ENCODE results near the gene RNLS. TPM values are rescaled to one million over a fixed set of nuclear protein-coding genes. Genes with fewer than 3 reads are reported as not detected.
"Not testable (repeated sequence)": the region's sequence is repeated elsewhere in the genome, so short reads cannot be mapped to it uniquely, and the experiment has no call there.

Gene RNLS
- total RNA-seq, 1 donor from 2014 or later, result 4.4 TPM

DNA sequence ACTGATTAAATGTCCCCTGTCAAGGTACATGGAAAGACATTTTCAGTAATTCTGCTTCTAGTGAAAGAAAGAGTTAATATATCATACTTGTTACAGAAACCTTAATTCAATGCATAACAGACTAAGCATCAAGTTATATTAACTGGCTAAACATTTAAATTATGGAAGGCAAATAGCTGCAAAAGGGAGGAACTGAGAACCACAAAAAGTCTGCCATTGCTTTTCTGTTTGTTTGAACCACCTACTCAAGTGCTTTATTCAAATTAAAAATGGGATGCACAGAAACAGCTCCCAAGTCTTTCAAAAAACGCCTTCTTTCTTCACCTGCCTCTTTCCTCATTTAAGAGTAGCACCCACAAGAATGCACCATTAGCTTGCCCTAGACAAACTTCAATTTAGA, 271.9 kb downstream of the RNLS start:
- H3K27me3 Mint-ChIP-seq (ENCODE audit: unreplicated experiment), result no peaks in the 10 kb centered on the region
- H3K9me3 Mint-ChIP-seq (ENCODE audit: unreplicated experiment), result no peaks in the 10 kb centered on the region
- no peak overlapping the region for H3K4me3 Mint-ChIP-seq (ENCODE audit: unreplicated experiment)
- H3K36me3 Mint-ChIP-seq (ENCODE audit: unreplicated experiment), result no peaks in the 10 kb centered on the region
- no peak for DNase-seq
- TF ChIP-seq, protein P1, sequence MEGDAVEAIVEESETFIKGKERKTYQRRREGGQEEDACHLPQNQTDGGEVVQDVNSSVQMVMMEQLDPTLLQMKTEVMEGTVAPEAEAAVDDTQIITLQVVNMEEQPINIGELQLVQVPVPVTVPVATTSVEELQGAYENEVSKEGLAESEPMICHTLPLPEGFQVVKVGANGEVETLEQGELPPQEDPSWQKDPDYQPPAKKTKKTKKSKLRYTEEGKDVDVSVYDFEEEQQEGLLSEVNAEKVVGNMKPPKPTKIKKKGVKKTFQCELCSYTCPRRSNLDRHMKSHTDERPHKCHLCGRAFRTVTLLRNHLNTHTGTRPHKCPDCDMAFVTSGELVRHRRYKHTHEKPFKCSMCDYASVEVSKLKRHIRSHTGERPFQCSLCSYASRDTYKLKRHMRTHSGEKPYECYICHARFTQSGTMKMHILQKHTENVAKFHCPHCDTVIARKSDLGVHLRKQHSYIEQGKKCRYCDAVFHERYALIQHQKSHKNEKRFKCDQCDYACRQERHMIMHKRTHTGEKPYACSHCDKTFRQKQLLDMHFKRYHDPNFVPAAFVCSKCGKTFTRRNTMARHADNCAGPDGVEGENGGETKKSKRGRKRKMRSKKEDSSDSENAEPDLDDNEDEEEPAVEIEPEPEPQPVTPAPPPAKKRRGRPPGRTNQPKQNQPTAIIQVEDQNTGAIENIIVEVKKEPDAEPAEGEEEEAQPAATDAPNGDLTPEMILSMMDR (IDR thresholded peaks at IDR 0.05; ENCODE audit: partially characterized antibody, unreplicated experiment), result no peak
- H3K27ac Mint-ChIP-seq (ENCODE audit: unreplicated experiment), result no peak overlapping the region
- no peaks in the 10 kb centered on the region for H3K4me1 Mint-ChIP-seq (ENCODE audit: low read depth, unreplicated experiment)

- TF ChIP-seq, protein P1 (IDR thresholded peaks at IDR 0.05; ENCODE audit: partially characterized antibody, unreplicated experiment), result no peak
- H3K27me3 Mint-ChIP-seq (ENCODE audit: unreplicated experiment), result no peaks in the 10 kb centered on the region
- no peak overlapping the region for H3K4me3 Mint-ChIP-seq (ENCODE audit: unreplicated experiment)
- H3K4me1 Mint-ChIP-seq (ENCODE audit: low read depth, unreplicated experiment), result no peaks in the 10 kb centered on the region
- H3K36me3 Mint-ChIP-seq (ENCODE audit: unreplicated experiment), result no peaks in the 10 kb centered on the region
- no peak overlapping the region for H3K27ac Mint-ChIP-seq (ENCODE audit: unreplicated experiment)
- DNase-seq, result no peak
- no peaks in the 10 kb centered on the region for H3K9me3 Mint-ChIP-seq (ENCODE audit: unreplicated experiment)
These were observed 273.8 kb downstream of the RNLS start for GRCh38 chr10:88309365-88309764.

DNA sequence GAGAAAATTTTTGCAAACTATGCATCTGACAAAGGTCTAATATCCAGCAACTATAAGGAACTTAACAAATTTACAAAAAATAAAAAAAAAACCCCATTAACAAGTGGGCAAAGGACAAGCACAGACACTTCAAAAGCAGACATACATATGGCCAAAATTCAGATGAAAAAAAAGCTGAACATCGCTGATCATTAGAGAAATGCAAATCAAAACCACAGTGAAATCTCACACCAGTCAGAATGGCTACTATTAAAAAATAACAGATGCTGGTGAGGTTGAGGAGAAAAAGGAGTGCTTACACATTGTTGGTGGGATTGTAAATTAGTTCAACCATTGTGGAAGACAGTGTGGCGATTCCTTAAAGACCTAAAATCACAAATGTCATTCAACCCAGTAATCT, 274.8 kb downstream of the RNLS start:
- H3K36me3 Mint-ChIP-seq (ENCODE audit: unreplicated experiment); H3K4me1 Mint-ChIP-seq (ENCODE audit: low read depth, unreplicated experiment); H3K27ac Mint-ChIP-seq (ENCODE audit: unreplicated experiment); H3K4me3 Mint-ChIP-seq (ENCODE audit: unreplicated experiment); H3K27me3 Mint-ChIP-seq (ENCODE audit: unreplicated experiment); DNase-seq; H3K9me3 Mint-ChIP-seq (ENCODE audit: unreplicated experiment): not testable (repeated sequence)

- H3K9me3 Mint-ChIP-seq (ENCODE audit: unreplicated experiment), result no peaks in the 10 kb centered on the region
- H3K4me1 Mint-ChIP-seq (ENCODE audit: low read depth, unreplicated experiment), result no peaks in the 10 kb centered on the region
- H3K4me3 Mint-ChIP-seq (ENCODE audit: unreplicated experiment), result no peak overlapping the region
- H3K27ac Mint-ChIP-seq (ENCODE audit: unreplicated experiment), result no peak overlapping the region
- DNase-seq, result no peak
- H3K36me3 Mint-ChIP-seq (ENCODE audit: unreplicated experiment), result no peaks in the 10 kb centered on the region
- no peaks in the 10 kb centered on the region for H3K27me3 Mint-ChIP-seq (ENCODE audit: unreplicated experiment)
- TF ChIP-seq, protein P1 (IDR thresholded peaks at IDR 0.05; ENCODE audit: partially characterized antibody, unreplicated experiment), result no peak
These were observed 283.3 kb downstream of the RNLS start for GRCh38 chr10:88299787-88300186.

- no peak for DNase-seq
- TF ChIP-seq, protein P1 (IDR thresholded peaks at IDR 0.05; ENCODE audit: partially characterized antibody, unreplicated experiment), result no peak
- H3K4me1 Mint-ChIP-seq (ENCODE audit: low read depth, unreplicated experiment), result no peaks in the 10 kb centered on the region
- no peaks in the 10 kb centered on the region for H3K27me3 Mint-ChIP-seq (ENCODE audit: unreplicated experiment)
- H3K27ac Mint-ChIP-seq (ENCODE audit: unreplicated experiment), result no peak overlapping the region
- no peaks in the 10 kb centered on the region for H3K36me3 Mint-ChIP-seq (ENCODE audit: unreplicated experiment)
- H3K4me3 Mint-ChIP-seq (ENCODE audit: unreplicated experiment), result no peak overlapping the region
- H3K9me3 Mint-ChIP-seq (ENCODE audit: unreplicated experiment), result no peaks in the 10 kb centered on the region
These were observed 286.0 kb downstream of the RNLS start for GRCh38 chr10:88297103-88297502.
